Anterior cingulate cortex (tissue), 58 donors: ENCODE data around the gene ASPDH.

ENCODE experiments used
- DNase-seq, 58 donors: peaks; one replicate each; lab custom pipeline; 2025; lab: John Stamatoyannopoulos, UW

Gene ASPDH

GRCh38 chr19:50516964-50517703 is 3.4 kb upstream of the ASPDH start:
- DNase-seq: no peak

GRCh38 chr19:50516456-50516855 is 2.7 kb upstream of the ASPDH start:
- DNase-seq: no peak

GRCh38 chr19:50515168-50515561 is 1.5 kb upstream of the ASPDH start:
- DNase-seq: no peak

- DNase-seq: peak in 57 of 58 donors; percentile 25 to 90 (median 80)
These were observed 844 bp upstream of the ASPDH start for GRCh38 chr19:50514346-50515167.

GRCh38 chr19:50512999-50513745 is 541 bp downstream of the ASPDH start:
- DNase-seq: peak in 1 of 58 donors; percentile 21

GRCh38 chr19:50512112-50512998 is 1.4 kb downstream of the ASPDH start:
- DNase-seq: no peak

GRCh38 chr19:50511069-50511822 is 2.5 kb downstream of the ASPDH start, which contains the start of gene JOSD2:
Gene JOSD2, minus strand, starts transcription at chr19:50511191. Its CDS starts 760 bp downstream, at chr19:50510431.
- peak; percentile 78 to 99 (median 98) for DNase-seq

- DNase-seq: peak in 7 of 58 donors; percentile 69 to 94 (median 89)
These were observed 3.0 kb downstream of the ASPDH start for GRCh38 chr19:50510700-50511068.

GRCh38 chr19:50510121-50510670 is 3.5 kb downstream of the ASPDH start:
- peak in 20 of 58 donors; percentile 19 to 74 (median 42) for DNase-seq

- no peak for DNase-seq
These were observed 4.3 kb downstream of the ASPDH start for GRCh38 chr19:50509366-50509765.

GRCh38 chr19:50508843-50509190 is 4.9 kb downstream of the ASPDH start:
- DNase-seq: no peak

GRCh38 chr19:50507376-50507775 is 6.3 kb downstream of the ASPDH start:
- DNase-seq: no peak

GRCh38 chr19:50506700-50507099 is 7.0 kb downstream of the ASPDH start:
- DNase-seq: no peak

- no peak for DNase-seq
These were observed 7.7 kb downstream of the ASPDH start for GRCh38 chr19:50505856-50506611.

GRCh38 chr19:50501568-50502475 is 11.9 kb downstream of the ASPDH start:
- no peak for DNase-seq

GRCh38 chr19:50501186-50501567 is 12.5 kb downstream of the ASPDH start:
- DNase-seq: no peak

GRCh38 chr19:50500753-50501151 is 13.0 kb downstream of the ASPDH start:
- DNase-seq: peak in 1 of 58 donors; percentile 42
